Uterus (tissue), 4 donors: ENCODE results near the gene RSBN1L. TPM values are rescaled to one million over a fixed set of nuclear protein-coding genes. Genes with fewer than 3 reads are reported as not detected.

Source experiments
- DNase-seq, 2 donors: peaks; one replicate each; pipeline ENCODE4 v3.0.0-alpha.2; 2019 to 2020
- H3K27ac ChIP-seq, 2 donors: fragments of 200-600 bp; sonication (generic); 1 replicate in 1 of 2; 2 replicates in 1 of 2; pipeline ENCODE4 v1.5.1; 2016 to 2018
- H3K27me3 ChIP-seq, 2 donors: fragments of 200-600 bp; sonication (generic); one replicate each; pipeline ENCODE4 v1.5.1; 2018 to 2019; ENCODE audit warnings: control low read depth in 1 of 2
- H3K36me3 ChIP-seq, 2 donors: fragments of 200-600 bp; sonication (generic); one replicate each; pipeline ENCODE4 v1.5.1; 2019; ENCODE audit warnings: control low read depth in 1 of 2
- H3K4me1 ChIP-seq, 2 donors: fragments of 200-600 bp; sonication (generic); one replicate each; pipeline ENCODE4 v1.5.1; 2018 to 2019; ENCODE audit warnings: control low read depth in 1 of 2
- H3K4me3 ChIP-seq, 2 donors: fragments of 200-600 bp; sonication (generic); 1 replicate in 1 of 2; 2 replicates in 1 of 2; pipeline ENCODE4 v1.5.1; 2018 to 2019; ENCODE audit warnings: mild to moderate bottlenecking in 1 of 2
- H3K9me3 ChIP-seq, 2 donors: fragments of 200-600 bp; sonication (generic); one replicate each; pipeline ENCODE4 v1.5.1; 2019; ENCODE audit warnings: control low read depth in 1 of 2
- POLR2A ChIP-seq, 2 donors: fragments of 450-650 bp; IDR thresholded peaks; one replicate each; pipeline ENCODE4 v1.6.1; 2016; ENCODE audit warnings: antibody characterized with exemption in 2 of 2, mild to moderate bottlenecking in 1 of 2, moderate library complexity in 1 of 2
- intact Hi-C: fragments of 100-400 bp; cut with DNase I; formaldehyde crosslinking; loops from one replicate; pipeline ENCODE4 v1.15.1; 2023; ENCODE audit warnings: low total_unique reads
- total RNA-seq, 4 donors: library from RNA; depleted of rRNA in 3 of 4; stranded (reverse); fragments of >200 nt in 3 of 4; gene quantifications; one replicate each; pipeline versions ENCODE4 v1.1.0 to v1.2.4, GENCODE V29; 2014 to 2023
- TF ChIP-seq, protein P1 (sequence below), 4 experiments: fragments of 200-600 bp in 2 of 4; fragments of 450-650 bp in 2 of 4; sonication (generic) in 2 of 4; IDR thresholded peaks; one replicate each; pipeline ENCODE4 v1.5.1; 2016 to 2019; ENCODE audit warnings: antibody characterized with exemption in 4 of 4, mild to moderate bottlenecking in 2 of 4, moderate library complexity in 1 of 4
- donor health status: DM: yes; HTN: yes; CAD: no.

The RSBN1L gene
- total RNA-seq, 4 donors from 2014 or later = 25.1 to 55.7 (median 42.5) TPM

DNA sequence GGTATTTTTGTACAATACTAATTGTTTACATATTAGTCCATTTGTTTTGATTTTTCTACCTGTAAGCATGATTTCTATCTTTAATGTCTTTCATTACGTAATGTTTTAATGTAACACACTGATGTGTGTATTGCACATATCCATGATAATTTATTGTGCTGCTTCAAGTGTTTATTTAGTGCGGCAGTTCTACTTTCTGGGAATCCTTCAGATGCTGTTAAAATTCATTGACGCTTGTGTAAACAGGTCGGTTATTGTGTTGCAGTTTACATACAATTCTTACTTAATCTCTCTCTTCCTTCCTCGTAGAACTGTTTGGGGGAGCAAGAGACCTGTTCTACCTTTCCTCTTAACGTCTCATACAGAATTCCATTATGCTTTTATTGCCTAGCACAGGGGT lies 95.1 kb downstream of the RSBN1L start:
- intact Hi-C loops = no loop called here
- Histone ChIP-seq H3K27me3 (no peaks in the 10 kb centered on the region), H3K36me3 (no peaks in the 10 kb centered on the region), H3K27ac (no peak overlapping the region), H3K9me3 (no peaks in the 10 kb centered on the region), H3K4me1 (no peaks in the 10 kb centered on the region), H3K4me3 (no peak overlapping the region)
- TF ChIP-seq, protein P1, sequence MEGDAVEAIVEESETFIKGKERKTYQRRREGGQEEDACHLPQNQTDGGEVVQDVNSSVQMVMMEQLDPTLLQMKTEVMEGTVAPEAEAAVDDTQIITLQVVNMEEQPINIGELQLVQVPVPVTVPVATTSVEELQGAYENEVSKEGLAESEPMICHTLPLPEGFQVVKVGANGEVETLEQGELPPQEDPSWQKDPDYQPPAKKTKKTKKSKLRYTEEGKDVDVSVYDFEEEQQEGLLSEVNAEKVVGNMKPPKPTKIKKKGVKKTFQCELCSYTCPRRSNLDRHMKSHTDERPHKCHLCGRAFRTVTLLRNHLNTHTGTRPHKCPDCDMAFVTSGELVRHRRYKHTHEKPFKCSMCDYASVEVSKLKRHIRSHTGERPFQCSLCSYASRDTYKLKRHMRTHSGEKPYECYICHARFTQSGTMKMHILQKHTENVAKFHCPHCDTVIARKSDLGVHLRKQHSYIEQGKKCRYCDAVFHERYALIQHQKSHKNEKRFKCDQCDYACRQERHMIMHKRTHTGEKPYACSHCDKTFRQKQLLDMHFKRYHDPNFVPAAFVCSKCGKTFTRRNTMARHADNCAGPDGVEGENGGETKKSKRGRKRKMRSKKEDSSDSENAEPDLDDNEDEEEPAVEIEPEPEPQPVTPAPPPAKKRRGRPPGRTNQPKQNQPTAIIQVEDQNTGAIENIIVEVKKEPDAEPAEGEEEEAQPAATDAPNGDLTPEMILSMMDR (IDR thresholded peaks at IDR 0.05) = no peak
- TF ChIP-seq POLR2A (IDR thresholded peaks at IDR 0.05) = no peak
- no peak for DNase-seq

DNA sequence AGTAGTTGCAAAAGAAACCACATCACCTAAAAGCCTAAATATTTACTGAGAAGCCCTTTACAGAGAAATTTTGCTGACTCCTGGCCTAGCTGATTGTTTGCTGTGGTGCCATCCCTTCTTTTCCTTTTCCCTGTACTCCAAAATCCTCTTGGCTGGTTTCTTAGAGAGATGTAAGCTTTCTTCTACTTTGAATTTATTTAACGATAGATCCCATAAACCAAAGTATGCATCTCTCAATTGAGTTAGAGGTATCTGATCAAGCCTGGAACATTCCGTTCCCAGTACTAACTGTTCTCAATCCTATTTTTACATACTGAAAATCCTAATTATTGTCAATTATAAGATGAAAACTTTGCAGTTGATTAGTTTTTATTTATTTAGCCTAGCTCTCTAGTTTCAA lies 95.7 kb downstream of the RSBN1L start:
- Histone ChIP-seq H3K4me3 (no peak overlapping the region), H3K27me3 (no peaks in the 10 kb centered on the region), H3K9me3 (no peaks in the 10 kb centered on the region), H3K36me3 (no peaks in the 10 kb centered on the region), H3K4me1 (no peaks in the 10 kb centered on the region), H3K27ac (no peak overlapping the region)
- no peak for TF ChIP-seq POLR2A (IDR thresholded peaks at IDR 0.05)
- TF ChIP-seq, protein P1 (IDR thresholded peaks at IDR 0.05) = no peak
- DNase-seq = no peak
- intact Hi-C loops = no loop called here

DNA sequence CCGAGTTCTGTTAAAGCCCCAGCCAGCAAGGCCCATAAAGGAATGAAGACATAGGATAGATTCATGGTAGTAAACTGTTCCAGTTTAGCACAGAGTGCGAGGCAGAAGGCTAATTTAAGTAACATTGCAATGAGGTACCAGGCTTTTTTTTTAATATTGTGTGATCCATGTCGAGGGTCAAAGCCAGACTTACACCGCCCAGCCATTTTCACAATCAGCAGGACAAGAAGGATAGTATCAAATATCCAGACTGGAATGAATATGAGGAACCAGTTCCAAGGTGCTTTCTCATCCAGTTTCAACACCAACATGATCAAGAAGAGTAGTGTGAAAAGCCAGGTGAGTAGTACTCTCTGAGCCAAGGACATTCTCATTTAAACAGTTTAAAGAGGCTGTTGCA lies 97.7 kb downstream of the RSBN1L start:
- TF ChIP-seq, protein P1 (IDR thresholded peaks at IDR 0.05) = no peak
- no peak for TF ChIP-seq POLR2A (IDR thresholded peaks at IDR 0.05)
- Histone ChIP-seq H3K27me3 (no peaks in the 10 kb centered on the region), H3K4me1 (no peaks in the 10 kb centered on the region), H3K4me3 (no peak overlapping the region), H3K27ac (no peak overlapping the region), H3K9me3 (no peaks in the 10 kb centered on the region), H3K36me3 (no peaks in the 10 kb centered on the region)
- DNase-seq = no peak
- intact Hi-C loops = no loop called here

DNA sequence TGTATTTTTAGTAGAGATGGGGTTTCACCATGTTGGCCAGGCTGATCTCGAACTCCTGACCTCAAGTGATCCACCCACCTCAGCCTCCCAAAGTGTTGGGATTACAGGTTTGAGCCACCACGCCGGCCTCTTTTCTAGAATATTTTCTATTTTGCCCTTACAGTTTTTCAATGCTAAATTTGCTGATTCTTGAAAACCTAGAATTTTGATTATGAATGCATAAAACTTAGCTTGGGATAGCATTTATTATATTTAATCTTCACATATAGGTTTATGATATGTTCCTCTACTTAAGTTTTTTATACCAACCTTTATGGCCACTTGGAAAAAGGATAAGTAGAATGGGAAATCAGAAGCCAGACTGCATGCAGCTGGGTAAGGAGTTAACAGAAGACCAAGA lies 99.8 kb downstream of the RSBN1L start:
- Histone ChIP-seq H3K9me3 (no peaks in the 10 kb centered on the region), H3K4me1 (peaks cover 0 to 5% of the 10 kb centered on the region in 2 donors), H3K4me3 (no peak overlapping the region), H3K27me3 (no peaks in the 10 kb centered on the region), H3K36me3 (no peaks in the 10 kb centered on the region), H3K27ac (no peak overlapping the region)
- no peak for TF ChIP-seq POLR2A (IDR thresholded peaks at IDR 0.05)
- TF ChIP-seq, protein P1 (IDR thresholded peaks at IDR 0.05) = no peak
- no peak for DNase-seq
- intact Hi-C loops = no loop called here

DNA sequence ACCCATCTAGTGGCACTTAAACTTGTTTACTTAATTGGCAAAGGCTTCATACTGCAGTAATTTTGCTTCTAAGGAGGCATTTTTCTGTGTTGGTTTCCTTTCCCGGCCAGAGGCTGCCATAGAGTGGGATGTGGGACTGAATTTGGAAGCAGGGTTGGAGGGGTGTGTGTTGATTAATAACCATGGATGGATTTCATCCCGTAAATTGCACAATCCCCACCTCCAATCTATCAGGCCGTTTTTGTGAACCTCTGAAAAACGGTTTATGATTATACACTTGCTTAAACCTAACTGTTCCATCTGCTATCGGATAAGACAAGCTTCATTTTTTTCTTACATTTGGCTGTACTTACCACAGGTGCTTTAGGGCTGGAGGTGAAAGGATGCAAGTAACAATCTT lies 100.7 kb downstream of the RSBN1L start:
- peaks cover 0 to 5% of the 10 kb centered on the region in 2 donors for H3K4me1 ChIP-seq
- peak overlapping the region in 1 of 2 donors; percentile 81 for H3K27ac ChIP-seq
- no peaks in the 10 kb centered on the region for H3K36me3 ChIP-seq

More for the DNA sequence above, 100.7 kb downstream of the RSBN1L start:
- Histone ChIP-seq H3K27me3 (no peaks in the 10 kb centered on the region), H3K4me3 (peak overlapping the region; percentile 62 to 90), H3K9me3 (no peaks in the 10 kb centered on the region)
- intact Hi-C loops = no loop called here
- no peak for DNase-seq
- TF ChIP-seq, protein P1 (IDR thresholded peaks at IDR 0.05) = no peak
- no peak for TF ChIP-seq POLR2A (IDR thresholded peaks at IDR 0.05)
